Inflammatory macrophage treated with lipopolysaccharide for 1 hour (primary cell): ENCODE measurements around the gene ATN1.
A peak's percentile ranks its signal among the peaks of the same experiment; 100 is the strongest.

Experiments used
- DNase-seq, 2 donors: peaks; one replicate each; pipeline ENCODE4 v3.0.0-alpha.2; 2020 to 2022

The ATN1 gene

GRCh38 chr12:6928703-6929407 lies 1.1 kb downstream of the ATN1 start:
- no peak for DNase-seq

DNA sequence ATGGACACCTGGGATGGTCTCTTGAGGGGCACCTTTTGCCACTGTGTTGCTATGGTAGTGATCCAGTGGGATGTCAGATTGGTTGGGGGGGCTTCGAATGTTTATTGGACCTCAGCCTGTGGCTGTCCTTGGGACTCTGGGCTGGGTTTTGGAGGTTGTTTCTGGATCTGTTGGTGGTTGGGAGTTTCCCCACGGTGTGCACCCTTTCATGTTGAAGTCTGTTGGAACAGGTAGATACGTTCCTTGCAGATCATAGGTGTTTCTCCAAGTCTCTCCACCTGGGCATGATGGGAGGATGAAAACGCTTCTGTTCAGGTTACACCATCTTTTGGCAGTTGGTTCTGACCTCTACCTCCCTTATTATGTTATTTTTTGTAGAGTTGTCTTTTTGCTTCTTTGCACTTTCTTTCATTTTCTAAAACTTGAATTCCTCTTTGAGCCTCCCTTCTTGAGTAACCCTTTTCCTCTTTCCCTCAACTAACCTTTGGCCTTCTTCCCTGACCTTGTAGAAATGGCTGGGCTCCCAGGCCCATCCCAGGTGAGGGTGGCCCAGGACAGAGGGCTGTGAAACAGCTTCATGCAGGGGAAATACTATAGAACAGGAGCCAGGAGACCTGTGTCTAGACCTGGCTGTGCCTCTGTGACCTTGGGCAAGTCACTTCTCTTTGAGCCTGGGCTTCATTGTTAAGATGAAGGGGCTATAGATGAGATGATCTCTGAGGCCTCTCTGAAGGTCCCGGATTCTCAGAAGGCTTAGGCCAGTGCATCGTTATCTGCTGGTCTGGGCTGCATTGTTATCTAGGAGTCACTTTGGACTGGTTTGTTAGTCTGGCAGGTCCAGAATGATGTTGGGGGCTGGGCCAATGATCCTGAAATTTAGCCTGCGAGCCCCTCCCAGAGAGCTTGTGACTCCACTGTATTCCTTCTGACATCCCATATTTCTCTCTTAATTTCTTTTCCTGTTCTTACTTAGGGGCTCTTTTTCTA lies 2.0 kb downstream of the ATN1 start:
- no peak for DNase-seq

DNA sequence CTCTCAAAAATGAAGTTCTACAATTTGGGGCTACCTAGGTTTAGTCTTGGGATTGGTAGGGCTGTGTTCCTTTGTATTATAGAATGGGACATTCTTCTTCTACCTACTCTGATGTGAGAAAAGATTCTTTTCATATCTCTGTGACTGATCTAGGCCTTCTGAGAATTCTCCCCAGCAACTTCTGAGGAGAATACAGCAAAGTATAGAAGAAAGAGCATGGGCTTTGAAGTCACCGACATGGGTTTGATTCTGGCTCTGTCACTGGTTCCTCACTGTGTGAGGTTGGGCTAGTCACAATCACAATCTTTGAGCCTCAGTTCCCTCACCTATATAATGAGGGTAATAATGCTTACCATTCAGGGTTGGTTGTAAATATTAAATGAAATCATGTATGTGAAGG lies 5.0 kb downstream of the ATN1 start:
- DNase-seq, result no peak

DNA sequence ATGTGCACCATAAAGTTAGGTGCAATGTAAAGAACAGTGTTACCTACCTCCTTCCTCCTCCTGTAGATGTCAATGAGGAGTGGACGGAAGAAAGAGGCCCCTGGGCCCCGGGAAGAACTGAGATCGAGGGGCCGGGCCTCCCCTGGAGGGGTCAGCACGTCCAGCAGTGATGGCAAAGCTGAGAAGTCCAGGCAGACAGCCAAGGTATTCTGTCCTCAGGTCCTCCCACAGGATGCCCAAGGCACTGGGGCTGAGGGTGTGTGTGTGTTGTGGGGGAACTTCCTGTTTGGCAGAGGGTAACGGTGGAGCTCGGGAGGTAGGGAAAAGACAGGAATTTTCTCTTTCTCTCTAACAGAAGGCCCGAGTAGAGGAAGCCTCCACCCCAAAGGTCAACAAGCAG lies 6.4 kb downstream of the ATN1 start:
- no peak for DNase-seq

DNA sequence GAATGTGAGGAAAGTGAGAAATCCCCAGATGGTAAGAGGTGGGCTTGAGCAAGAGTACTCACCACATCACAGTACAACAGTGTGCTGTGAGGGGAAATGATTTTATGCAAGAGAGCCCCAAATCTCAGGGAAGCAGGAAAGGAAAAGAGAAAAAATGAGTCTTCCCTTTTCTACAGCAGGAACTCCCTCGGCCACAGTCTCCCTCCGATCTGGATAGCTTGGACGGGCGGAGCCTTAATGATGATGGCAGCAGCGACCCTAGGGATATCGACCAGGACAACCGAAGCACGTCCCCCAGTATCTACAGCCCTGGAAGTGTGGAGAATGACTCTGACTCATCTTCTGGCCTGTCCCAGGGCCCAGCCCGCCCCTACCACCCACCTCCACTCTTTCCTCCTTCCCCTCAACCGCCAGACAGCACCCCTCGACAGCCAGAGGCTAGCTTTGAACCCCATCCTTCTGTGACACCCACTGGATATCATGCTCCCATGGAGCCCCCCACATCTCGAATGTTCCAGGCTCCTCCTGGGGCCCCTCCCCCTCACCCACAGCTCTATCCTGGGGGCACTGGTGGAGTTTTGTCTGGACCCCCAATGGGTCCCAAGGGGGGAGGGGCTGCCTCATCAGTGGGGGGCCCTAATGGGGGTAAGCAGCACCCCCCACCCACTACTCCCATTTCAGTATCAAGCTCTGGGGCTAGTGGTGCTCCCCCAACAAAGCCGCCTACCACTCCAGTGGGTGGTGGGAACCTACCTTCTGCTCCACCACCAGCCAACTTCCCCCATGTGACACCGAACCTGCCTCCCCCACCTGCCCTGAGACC lies 7.8 kb downstream of the ATN1 start:
- DNase-seq, result peak; percentile 61 to 84

DNA sequence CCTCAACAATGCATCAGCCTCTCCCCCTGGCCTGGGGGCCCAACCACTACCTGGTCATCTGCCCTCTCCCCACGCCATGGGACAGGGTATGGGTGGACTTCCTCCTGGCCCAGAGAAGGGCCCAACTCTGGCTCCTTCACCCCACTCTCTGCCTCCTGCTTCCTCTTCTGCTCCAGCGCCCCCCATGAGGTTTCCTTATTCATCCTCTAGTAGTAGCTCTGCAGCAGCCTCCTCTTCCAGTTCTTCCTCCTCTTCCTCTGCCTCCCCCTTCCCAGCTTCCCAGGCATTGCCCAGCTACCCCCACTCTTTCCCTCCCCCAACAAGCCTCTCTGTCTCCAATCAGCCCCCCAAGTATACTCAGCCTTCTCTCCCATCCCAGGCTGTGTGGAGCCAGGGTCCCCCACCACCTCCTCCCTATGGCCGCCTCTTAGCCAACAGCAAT lies 8.5 kb downstream of the ATN1 start:
- peak in 1 of 2 donors; percentile 37 for DNase-seq

DNA sequence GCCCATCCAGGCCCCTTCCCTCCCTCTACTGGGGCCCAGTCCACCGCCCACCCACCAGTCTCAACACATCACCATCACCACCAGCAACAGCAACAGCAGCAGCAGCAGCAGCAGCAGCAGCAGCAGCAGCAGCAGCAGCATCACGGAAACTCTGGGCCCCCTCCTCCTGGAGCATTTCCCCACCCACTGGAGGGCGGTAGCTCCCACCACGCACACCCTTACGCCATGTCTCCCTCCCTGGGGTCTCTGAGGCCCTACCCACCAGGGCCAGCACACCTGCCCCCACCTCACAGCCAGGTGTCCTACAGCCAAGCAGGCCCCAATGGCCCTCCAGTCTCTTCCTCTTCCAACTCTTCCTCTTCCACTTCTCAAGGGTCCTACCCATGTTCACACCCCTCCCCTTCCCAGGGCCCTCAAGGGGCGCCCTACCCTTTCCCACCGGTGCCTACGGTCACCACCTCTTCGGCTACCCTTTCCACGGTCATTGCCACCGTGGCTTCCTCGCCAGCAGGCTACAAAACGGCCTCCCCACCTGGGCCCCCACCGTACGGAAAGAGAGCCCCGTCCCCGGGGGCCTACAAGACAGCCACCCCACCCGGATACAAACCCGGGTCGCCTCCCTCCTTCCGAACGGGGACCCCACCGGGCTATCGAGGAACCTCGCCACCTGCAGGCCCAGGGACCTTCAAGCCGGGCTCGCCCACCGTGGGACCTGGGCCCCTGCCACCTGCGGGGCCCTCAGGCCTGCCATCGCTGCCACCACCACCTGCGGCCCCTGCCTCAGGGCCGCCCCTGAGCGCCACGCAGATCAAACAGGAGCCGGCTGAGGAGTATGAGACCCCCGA lies 9.1 kb downstream of the ATN1 start:
- DNase-seq, result no peak

- DNase-seq, result peak; percentile 82 to 93
Measured at GRCh38 chr12:6937481-6938352, 10.0 kb downstream of the ATN1 start.

GRCh38 chr12:6938353-6939190 lies 10.8 kb downstream of the ATN1 start:
- DNase-seq, result no peak

DNA sequence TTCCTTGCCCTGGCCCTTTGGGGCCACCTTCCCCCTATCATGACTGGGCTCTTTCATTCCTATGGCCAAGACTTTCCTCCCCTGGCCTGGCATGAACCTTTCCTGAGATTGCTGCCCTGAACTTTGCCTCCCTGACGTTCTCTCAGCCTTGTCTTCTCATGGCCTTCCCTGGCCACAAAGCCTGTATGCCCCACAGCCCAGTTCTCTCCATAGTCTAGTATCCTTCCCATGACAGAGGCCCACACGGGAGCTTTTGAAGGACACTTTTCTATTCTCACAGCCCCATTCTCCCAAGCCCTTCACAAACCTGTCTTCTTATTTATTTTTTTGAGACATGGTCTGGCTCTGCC lies 11.4 kb downstream of the ATN1 start:
- DNase-seq, result no peak

DNA sequence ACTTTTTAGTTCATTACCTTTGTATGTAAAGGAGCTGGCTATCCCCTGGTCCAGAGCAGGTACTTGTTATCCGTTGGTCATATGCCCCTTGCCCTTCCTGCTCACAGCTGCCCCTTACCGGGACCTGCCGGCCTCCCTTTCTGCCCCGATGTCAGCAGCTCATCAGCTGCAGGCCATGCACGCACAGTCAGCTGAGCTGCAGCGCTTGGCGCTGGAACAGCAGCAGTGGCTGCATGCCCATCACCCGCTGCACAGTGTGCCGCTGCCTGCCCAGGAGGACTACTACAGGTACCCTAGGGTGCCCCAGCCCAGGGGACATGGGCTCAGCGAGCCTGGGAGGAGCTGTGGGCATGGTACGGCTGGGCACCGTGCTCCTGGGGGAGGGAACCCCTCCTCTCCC lies 13.5 kb downstream of the ATN1 start:
- no peak for DNase-seq

DNA sequence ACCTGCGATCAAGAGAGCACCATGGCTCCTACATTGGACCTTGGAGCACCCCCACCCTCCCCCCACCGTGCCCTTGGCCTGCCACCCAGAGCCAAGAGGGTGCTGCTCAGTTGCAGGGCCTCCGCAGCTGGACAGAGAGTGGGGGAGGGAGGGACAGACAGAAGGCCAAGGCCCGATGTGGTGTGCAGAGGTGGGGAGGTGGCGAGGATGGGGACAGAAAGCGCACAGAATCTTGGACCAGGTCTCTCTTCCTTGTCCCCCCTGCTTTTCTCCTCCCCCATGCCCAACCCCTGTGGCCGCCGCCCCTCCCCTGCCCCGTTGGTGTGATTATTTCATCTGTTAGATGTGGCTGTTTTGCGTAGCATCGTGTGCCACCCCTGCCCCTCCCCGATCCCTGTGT lies 14.0 kb downstream of the ATN1 start:
- no peak for DNase-seq

GRCh38 chr12:6942331-6942665 lies 14.5 kb downstream of the ATN1 start:
- DNase-seq, result no peak

- DNase-seq, result peak; percentile 81 to 86
Measured at GRCh38 chr12:6943389-6943721, 15.6 kb downstream of the ATN1 start.

DNA sequence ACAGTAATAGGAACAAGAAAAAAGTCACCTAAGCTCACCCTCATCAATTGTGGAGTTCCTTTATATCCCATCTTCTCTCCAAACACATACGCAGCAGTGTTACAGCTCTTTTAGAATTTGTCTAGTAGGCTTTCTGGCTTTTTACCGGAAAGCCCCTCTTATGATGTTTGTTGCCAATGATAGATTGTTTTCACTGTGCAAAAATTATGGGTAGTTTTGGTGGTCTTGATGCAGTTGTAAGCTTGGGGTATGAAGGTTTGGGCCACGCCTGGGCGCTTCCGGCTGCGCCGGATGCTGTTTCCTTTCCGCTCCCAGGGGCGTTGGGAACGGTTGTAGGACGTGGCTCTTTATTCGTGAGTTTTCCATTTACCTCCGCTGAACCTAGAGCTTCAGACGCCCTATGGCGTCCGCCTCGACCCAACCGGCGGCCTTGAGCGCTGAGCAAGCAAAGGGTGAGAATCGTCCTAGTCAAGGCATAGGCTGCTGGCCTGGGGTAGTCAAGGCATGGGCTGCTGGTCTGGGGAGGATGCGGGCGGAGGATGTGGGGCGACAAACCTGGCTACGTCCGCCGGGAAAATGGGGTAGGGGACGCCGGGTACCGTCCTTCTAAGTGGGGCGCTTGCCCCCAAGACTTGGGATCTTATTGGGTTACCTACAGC lies 16.1 kb downstream of the ATN1 start, which contains the start of the genes C12orf57 and RNU7-1:
Gene C12orf57, plus strand, starts transcription at position 301 of the 659 bp plus-strand sequence. Its CDS starts 100 bp downstream, at position 401.
Gene RNU7-1, plus strand, starts transcription at position 95 of the 659 bp plus-strand sequence.
- DNase-seq, result peak; percentile 85 to 91

DNA sequence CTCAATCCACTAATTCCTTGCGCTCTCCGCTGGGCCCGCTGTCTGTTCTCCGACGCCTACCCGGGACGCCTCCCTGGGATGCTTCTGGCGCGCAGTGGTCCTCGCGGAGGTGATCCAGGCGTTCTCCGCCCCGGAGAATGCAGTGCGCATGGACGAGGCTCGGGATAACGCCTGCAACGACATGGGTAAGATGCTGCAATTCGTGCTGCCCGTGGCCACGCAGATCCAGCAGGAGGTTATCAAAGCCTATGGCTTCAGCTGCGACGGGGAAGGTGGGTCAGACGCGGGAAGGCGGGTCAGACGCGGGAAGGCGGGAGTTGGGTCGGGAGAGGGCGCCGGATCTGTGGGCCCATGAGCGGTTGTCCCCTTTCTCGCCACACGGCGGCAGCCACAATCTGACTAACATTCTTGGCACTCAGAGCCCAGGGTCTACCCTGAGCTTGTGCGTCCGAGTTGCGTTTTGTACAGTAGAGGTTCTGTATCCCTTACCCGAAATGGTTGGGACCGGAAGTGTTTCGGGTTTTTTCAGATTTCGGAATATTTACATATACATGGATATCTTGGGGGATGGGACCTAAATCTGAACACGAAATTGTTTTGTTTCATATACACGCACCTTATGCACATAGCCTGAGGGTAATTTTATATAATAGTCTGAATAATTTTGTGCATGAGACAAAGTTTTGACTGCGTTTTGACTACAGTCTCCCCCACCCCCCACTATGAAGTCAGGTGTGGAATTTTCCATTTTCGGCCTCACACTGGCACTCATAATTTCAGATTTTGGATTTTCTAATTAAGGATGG lies 16.8 kb downstream of the ATN1 start:
- DNase-seq, result peak; percentile 75 to 92

DNA sequence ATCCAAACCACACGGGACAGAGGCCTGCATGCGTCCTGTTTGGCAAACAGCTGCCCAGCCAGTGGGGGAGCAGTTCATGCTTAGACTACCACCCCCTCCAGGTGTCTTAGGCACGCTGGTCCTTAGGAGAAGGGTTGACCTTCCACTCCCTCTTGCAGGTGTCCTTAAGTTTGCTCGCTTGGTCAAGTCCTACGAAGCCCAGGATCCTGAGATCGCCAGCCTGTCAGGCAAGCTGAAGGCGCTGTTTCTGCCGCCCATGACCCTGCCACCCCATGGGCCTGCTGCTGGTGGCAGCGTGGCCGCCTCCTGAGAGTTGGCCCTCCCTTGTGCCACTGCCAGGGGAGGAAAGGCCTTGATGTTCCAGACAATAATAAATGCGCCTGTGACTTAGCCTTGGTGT lies 17.9 kb downstream of the ATN1 start:
- no peak for DNase-seq

- peak; percentile 64 to 81 for DNase-seq
Measured at GRCh38 chr12:6946033-6946919, 18.5 kb downstream of the ATN1 start.
